GM21381 (cell line): ENCODE data around the gene HHAT.

ENCODE experiments used
- ATAC-seq: cut with Tn5 transposase; IDR thresholded peaks from one replicate; pipeline ENCODE4 v1.9.1; 2021; ENCODE audit warnings: mild to moderate bottlenecking, moderate library complexity; ENCODE audit not compliant: unreplicated experiment

Gene HHAT

GRCh38 chr1:210477328-210477924, 148.7 kb downstream of the HHAT start:
- no peak for ATAC-seq

GRCh38 chr1:210478820-210479219, 150.1 kb downstream of the HHAT start:
- no peak for ATAC-seq

- no peak for ATAC-seq
Measured at GRCh38 chr1:210482491-210482890, 153.8 kb downstream of the HHAT start.

- ATAC-seq = no peak
Measured at GRCh38 chr1:210482945-210483617, 154.4 kb downstream of the HHAT start.

GRCh38 chr1:210483821-210484220, 155.1 kb downstream of the HHAT start:
- no peak for ATAC-seq

- no peak for ATAC-seq
Measured at GRCh38 chr1:210487021-210487420, 158.3 kb downstream of the HHAT start.

- no peak for ATAC-seq
Measured at GRCh38 chr1:210489491-210489890, 160.8 kb downstream of the HHAT start.

- ATAC-seq = no peak
Measured at GRCh38 chr1:210490781-210491180, 162.1 kb downstream of the HHAT start.

- no peak for ATAC-seq
Measured at GRCh38 chr1:210496063-210496462, 167.4 kb downstream of the HHAT start.

GRCh38 chr1:210499956-210500355, 171.3 kb downstream of the HHAT start:
- no peak for ATAC-seq

- no peak for ATAC-seq
Measured at GRCh38 chr1:210500831-210501230, 172.1 kb downstream of the HHAT start.

GRCh38 chr1:210504286-210504685, 175.6 kb downstream of the HHAT start:
- no peak for ATAC-seq

- ATAC-seq = no peak
Measured at GRCh38 chr1:210505601-210506496, 177.1 kb downstream of the HHAT start.

- no peak for ATAC-seq
Measured at GRCh38 chr1:210506689-210507088, 178.0 kb downstream of the HHAT start.

GRCh38 chr1:210516092-210516656, 187.5 kb downstream of the HHAT start:
- no peak for ATAC-seq

GRCh38 chr1:210516697-210517459, 188.2 kb downstream of the HHAT start:
- no peak for ATAC-seq

- no peak for ATAC-seq
Measured at GRCh38 chr1:210523830-210524229, 195.1 kb downstream of the HHAT start.

- ATAC-seq = no peak
Measured at GRCh38 chr1:210525716-210526454, 197.2 kb downstream of the HHAT start.

- no peak for ATAC-seq
Measured at GRCh38 chr1:210527091-210527490, 198.4 kb downstream of the HHAT start.
